ENCODE data around the gene CFAP65. TPM values are rescaled to one million over a fixed set of nuclear protein-coding genes. Genes with fewer than 3 reads are reported as not detected.

CFAP65 gene
- total and polyA plus RNA-seq, 9 of the 15 experiments (the other 6 are each of a cell fraction or from before 2014, with no cell fraction given): not detected

- in situ Hi-C loops (cut with MboI): no loop called here
- H3K4me3 ChIP-seq: no peak overlapping the region
- H3K4me1 ChIP-seq (replicated peaks in 1 of 2; ENCODE audit: control insufficient read depth in 2 of 2, insufficient read depth in 2 of 2, low read length in 2 of 2): peaks cover 9 to 32% of the 10 kb centered on the region in 2 experiments
- H3K27ac ChIP-seq (ENCODE audit: extremely low read depth, low read depth, low read length): no peak overlapping the region
- no peaks in the 10 kb centered on the region for H3K36me3 ChIP-seq (ENCODE audit: control insufficient read depth, insufficient read depth, low read length)
- peaks cover 0 to 32% of the 10 kb centered on the region in 2 experiments; a peak in 2 of 5 replicates for H3K27me3 ChIP-seq (ENCODE audit: control insufficient read depth in 2 of 2, insufficient read depth in 2 of 2, low read length in 2 of 2)
- DNase-seq (ENCODE audit: extremely low read depth in 1 of 4, low spot score in 3 of 4): peak; percentile 74 to 83 (median 82)
- no peaks in the 10 kb centered on the region for H3K9me1 ChIP-seq (ENCODE audit: control insufficient read depth, insufficient read depth, low read length)
- H3K9me3 ChIP-seq (replicated peaks; ENCODE audit: control insufficient read depth, insufficient read depth, low read depth, low read length): no peaks in the 10 kb centered on the region
- no TSS peak for BruUV-seq (replicated peaks)
- H3K79me2 ChIP-seq (ENCODE audit: control insufficient read depth, insufficient read depth, low read length): no peaks in the 10 kb centered on the region
- 19% methylated on average over 35 of the region's 72 CpGs for WGBS (ENCODE audit: insufficient coverage, low coverage, missing lambda C conversion rate)
- FAIRE-seq: no peak
- ChIA-PET CTCF (ENCODE audit: low intra/inter-chr PET ratio) (no interaction called here), POLR2A (interaction anchor here (0.6 to 0.8 kb wide), 2 partner anchors 122 to 428 kb away, joined by 3 read pairs; no protein-coding TSS in a partner anchor)
- intact Hi-C loops (cut with micrococcal nuclease): no loop called here
- peak overlapping the region; percentile 66; the same call in 1 of the 2 replicates for H2AFZ ChIP-seq (ENCODE audit: low read depth, low read length)
- peak; percentile 95 for ATAC-seq
- H3K4me2 ChIP-seq (ENCODE audit: insufficient read depth, low read length): peak overlapping the region; percentile 50
- no peaks in the 10 kb centered on the region for H4K20me1 ChIP-seq (replicated peaks; ENCODE audit: control insufficient read depth, insufficient read depth, low read length)
- no peak overlapping the region for H3K9ac ChIP-seq (ENCODE audit: insufficient read depth in 1 of 2, low read depth in 2 of 2, low read length in 2 of 2)
- TF ChIP-seq, protein P1, sequence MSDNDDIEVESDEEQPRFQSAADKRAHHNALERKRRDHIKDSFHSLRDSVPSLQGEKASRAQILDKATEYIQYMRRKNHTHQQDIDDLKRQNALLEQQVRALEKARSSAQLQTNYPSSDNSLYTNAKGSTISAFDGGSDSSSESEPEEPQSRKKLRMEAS (CRISPR knock-in tag; IDR thresholded peaks at IDR 0.05): peak; percentile 81
- TF ChIP-seq L3MBTL2 (IDR thresholded peaks at IDR 0.05) (peak; percentile 37; the same call in 1 of the 2 replicates), CREM (IDR thresholded peaks at IDR 0.05; ENCODE audit: low read depth) (0 out of 2 replicates have a peak, but pooled peaks have one; percentile 10), RCOR1 (IDR thresholded peaks at IDR 0.05; ENCODE audit: borderline replicate concordance in 1 of 2, low read depth in 2 of 2, low read length in 2 of 2) (0 out of 4 replicates have a peak, but pooled peaks of 1 of the 2 experiments have one; percentile 9), VEZF1 (CRISPR knock-in tag; IDR thresholded peaks at IDR 0.05) (peak; percentile 61), MAZ (CRISPR knock-in tag; conservative IDR thresholded peaks at IDR 0.05 in 1 of 2, IDR thresholded peaks at IDR 0.05 in 1 of 2) (peak; percentile 31 to 92; a peak in 3 of 4 replicates), ZBTB7A (IDR thresholded peaks at IDR 0.05; ENCODE audit: borderline replicate concordance, control insufficient read depth, low read depth, low read length) (peak; percentile 34; the same call in 1 of the 2 replicates)
- TF ChIP-seq, protein P2, sequence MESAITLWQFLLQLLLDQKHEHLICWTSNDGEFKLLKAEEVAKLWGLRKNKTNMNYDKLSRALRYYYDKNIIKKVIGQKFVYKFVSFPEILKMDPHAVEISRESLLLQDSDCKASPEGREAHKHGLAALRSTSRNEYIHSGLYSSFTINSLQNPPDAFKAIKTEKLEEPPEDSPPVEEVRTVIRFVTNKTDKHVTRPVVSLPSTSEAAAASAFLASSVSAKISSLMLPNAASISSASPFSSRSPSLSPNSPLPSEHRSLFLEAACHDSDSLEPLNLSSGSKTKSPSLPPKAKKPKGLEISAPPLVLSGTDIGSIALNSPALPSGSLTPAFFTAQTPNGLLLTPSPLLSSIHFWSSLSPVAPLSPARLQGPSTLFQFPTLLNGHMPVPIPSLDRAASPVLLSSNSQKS (CRISPR knock-in tag; IDR thresholded peaks at IDR 0.05): no peak
- TF ChIP-seq, protein P3, sequence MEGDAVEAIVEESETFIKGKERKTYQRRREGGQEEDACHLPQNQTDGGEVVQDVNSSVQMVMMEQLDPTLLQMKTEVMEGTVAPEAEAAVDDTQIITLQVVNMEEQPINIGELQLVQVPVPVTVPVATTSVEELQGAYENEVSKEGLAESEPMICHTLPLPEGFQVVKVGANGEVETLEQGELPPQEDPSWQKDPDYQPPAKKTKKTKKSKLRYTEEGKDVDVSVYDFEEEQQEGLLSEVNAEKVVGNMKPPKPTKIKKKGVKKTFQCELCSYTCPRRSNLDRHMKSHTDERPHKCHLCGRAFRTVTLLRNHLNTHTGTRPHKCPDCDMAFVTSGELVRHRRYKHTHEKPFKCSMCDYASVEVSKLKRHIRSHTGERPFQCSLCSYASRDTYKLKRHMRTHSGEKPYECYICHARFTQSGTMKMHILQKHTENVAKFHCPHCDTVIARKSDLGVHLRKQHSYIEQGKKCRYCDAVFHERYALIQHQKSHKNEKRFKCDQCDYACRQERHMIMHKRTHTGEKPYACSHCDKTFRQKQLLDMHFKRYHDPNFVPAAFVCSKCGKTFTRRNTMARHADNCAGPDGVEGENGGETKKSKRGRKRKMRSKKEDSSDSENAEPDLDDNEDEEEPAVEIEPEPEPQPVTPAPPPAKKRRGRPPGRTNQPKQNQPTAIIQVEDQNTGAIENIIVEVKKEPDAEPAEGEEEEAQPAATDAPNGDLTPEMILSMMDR (IDR thresholded peaks at IDR 0.05 in 2 of 3, conservative IDR thresholded peaks at IDR 0.05 in 1 of 3; ENCODE audit: insufficient read depth in 2 of 3, low read depth in 1 of 3, low read length in 3 of 3): peak; percentile 59 to 90 (median 61); a peak in 5 of 6 replicates
These were observed 38.7 kb downstream of the CFAP65 start for GRCh38 chr2:219002395-219003266.

Data from K562 (cell line).